IMR-90 (cell line): ENCODE measurements around the gene AMN. TPM values are rescaled to one million over a fixed set of nuclear protein-coding genes. Genes with fewer than 3 reads are reported as not detected.

Source experiments
- ATAC-seq: fragments of 200-7000 bp; cut with Tn5 transposase; 2 replicates; pipeline ENCODE4 v1.9.1; 2020; ENCODE audit warnings: low read depth, mild to moderate bottlenecking, moderate library complexity
- BruUV-seq: library from RNA; stranded (reverse); fragments of 400-500 nt; replicated peaks from 2 replicates; lab custom pipeline; 2021; lab: Mats Ljungman, UMichigan
- CTCF ChIA-PET: fragments of 300-600 bp; formaldehyde crosslinking; extraction: SDS; loops from one replicate; lab custom pipeline; 2021; ENCODE audit warnings: antibody characterized with exemption; lab: Yijun Ruan, JAX
- POLR2A ChIA-PET: fragments of 300-600 bp; sonication (Branson Sonifier 250); formaldehyde crosslinking; loops from one replicate; lab custom pipeline; 2022; ENCODE audit warnings: antibody characterized with exemption; ENCODE audit not compliant: unreplicated experiment; lab: Charles Lee
- DNase-seq: peaks from one replicate; pipeline ENCODE4 v3.0.0; 2013
- H2AFZ ChIP-seq: replicated peaks from 2 replicates; pipeline ENCODE3; 2013; ENCODE audit warnings: low read length, mild to moderate bottlenecking; ENCODE audit not compliant: poor library complexity
- H2AK5ac ChIP-seq: 2 replicates; pipeline ENCODE4 v1.6.1; 2013; ENCODE audit warnings: low read depth, low read length, inconsistent platforms
- H2AK9ac ChIP-seq: replicated peaks from 2 replicates; pipeline ENCODE3; 2013; ENCODE audit warnings: mild to moderate bottlenecking, low read depth, low read length, moderate library complexity; ENCODE audit not compliant: poor library complexity
- H2BK120ac ChIP-seq: 2 replicates; pipeline ENCODE4 v1.6.1; 2013; ENCODE audit warnings: low read depth, low read length, inconsistent platforms
- H2BK15ac ChIP-seq: 3 replicates; pipeline ENCODE4 v1.6.1; 2013; ENCODE audit warnings: low read depth, low read length, inconsistent platforms
- H2BK20ac ChIP-seq: 2 replicates; pipeline ENCODE4 v1.6.1; 2013; ENCODE audit warnings: low read depth, mild to moderate bottlenecking, inconsistent platforms, low read length, moderate library complexity
- H2BK5ac ChIP-seq: 2 replicates; pipeline ENCODE4 v1.6.1; 2013; ENCODE audit warnings: mild to moderate bottlenecking, low read depth, low read length, inconsistent platforms; ENCODE audit not compliant: poor library complexity, severe bottlenecking
- H3K14ac ChIP-seq: replicated peaks from 2 replicates; pipeline ENCODE4 v1.6.1; 2013; ENCODE audit warnings: low read depth, low read length, inconsistent platforms
- H3K18ac ChIP-seq: 2 replicates; pipeline ENCODE4 v1.6.1; 2013; ENCODE audit warnings: low read depth, low read length, control low read depth
- H3K23ac ChIP-seq: 2 replicates; pipeline ENCODE4 v1.6.1; 2013; ENCODE audit warnings: low read depth, low read length, inconsistent platforms
- H3K27ac ChIP-seq: 2 replicates; pipeline ENCODE4 v1.5.1; 2013; ENCODE audit warnings: mild to moderate bottlenecking, control low read depth, low read length; ENCODE audit not compliant: insufficient read depth
- H3K27me3 ChIP-seq: 2 replicates; pipeline ENCODE4 v1.6.1; 2013; ENCODE audit warnings: low read length; ENCODE audit not compliant: control insufficient read depth, insufficient read depth
- H3K36me3 ChIP-seq: 2 replicates; pipeline ENCODE4 v1.6.1; 2013; ENCODE audit warnings: low read length, mixed read lengths; ENCODE audit not compliant: control insufficient read depth, insufficient read depth
- H3K4ac ChIP-seq: 2 replicates; pipeline ENCODE4 v1.6.1; 2013; ENCODE audit warnings: low read depth, low read length, inconsistent platforms
- H3K4me1 ChIP-seq: 2 replicates; pipeline ENCODE4 v1.6.1; 2013; ENCODE audit warnings: low read length, mixed read lengths; ENCODE audit not compliant: control insufficient read depth, insufficient read depth
- H3K4me2 ChIP-seq: 2 replicates; pipeline ENCODE4 v1.6.1; 2013; ENCODE audit warnings: low read depth, mild to moderate bottlenecking, control low read depth, low read length, moderate library complexity
- H3K4me3 ChIP-seq: 2 replicates; pipeline ENCODE4 v1.5.1; 2013; ENCODE audit warnings: low read depth, mild to moderate bottlenecking, control low read depth, low read length, moderate library complexity; ENCODE audit not compliant: insufficient read depth
- H3K56ac ChIP-seq: 2 replicates; pipeline ENCODE4 v1.6.1; 2013; ENCODE audit warnings: low read length, inconsistent platforms; ENCODE audit not compliant: insufficient read depth; ENCODE audit errors: extremely low read depth
- H3K79me1 ChIP-seq, 2 experiments: 2 replicates each; pipeline ENCODE4 v1.6.1; 2013; ENCODE audit warnings: low read length in 2 of 2, inconsistent platforms in 1 of 2, low read depth in 1 of 2
- H3K9ac ChIP-seq: 2 replicates; pipeline ENCODE4 v1.6.1; 2013; ENCODE audit warnings: low read depth, low read length, control low read depth
- H3K9me1 ChIP-seq: 2 replicates; pipeline ENCODE4 v1.6.1; 2013; ENCODE audit warnings: low read length, inconsistent platforms; ENCODE audit not compliant: insufficient read depth
- H3K9me3 ChIP-seq: 2 replicates; pipeline ENCODE4 v1.6.1; 2013; ENCODE audit warnings: low read length; ENCODE audit not compliant: control insufficient read depth, insufficient read depth
- H4K20me1 ChIP-seq: 2 replicates; pipeline ENCODE4 v1.6.1; 2013; ENCODE audit warnings: low read length, inconsistent platforms; ENCODE audit not compliant: insufficient read depth
- H4K5ac ChIP-seq: 2 replicates; pipeline ENCODE4 v1.6.1; 2013; ENCODE audit warnings: mild to moderate bottlenecking, low read depth, low read length, control low read depth
- H4K8ac ChIP-seq, 2 experiments: 2 replicates each; pipeline ENCODE4 v1.6.1; 2013; ENCODE audit warnings: low read depth in 2 of 2, low read length in 2 of 2, control low read depth in 1 of 2, inconsistent platforms in 1 of 2
- H4K91ac ChIP-seq: 2 replicates; pipeline ENCODE4 v1.6.1; 2013; ENCODE audit warnings: low read depth, low read length, inconsistent platforms; ENCODE audit not compliant: insufficient read depth
- BHLHE40 ChIP-seq: fragments of 150-350 bp; IDR thresholded peaks from 2 replicates; pipeline ENCODE4 v1.6.1; 2016; ENCODE audit warnings: mild to moderate bottlenecking, low read depth, low read length
- CEBPB ChIP-seq: IDR thresholded peaks from 2 replicates; pipeline ENCODE4 v1.6.1; 2012; ENCODE audit warnings: low read depth, low read length, improper control_type of control experiment
- NFE2L2 ChIP-seq: fragments of 150-350 bp; IDR thresholded peaks from 2 replicates; pipeline ENCODE4 v1.6.1; 2016; ENCODE audit warnings: low read depth, mild to moderate bottlenecking, low read length
- WGBS, 2 experiments: methylation state at CpG; one replicate each; pipeline versions ENCODE4 v1.1.5 to v1.1.7; 2013; ENCODE audit warnings: missing lambda C conversion rate in 2 of 2; ENCODE audit not compliant: insufficient read length in 1 of 2; ENCODE audit errors: extremely low coverage in 2 of 2; 5-methylcytosine and 5-hydroxymethylcytosine counted together
- dilution Hi-C: fragments of 300-500 bp; cut with HindIII; formaldehyde crosslinking; loops from one replicate; pipeline ENCODE4 v1.14.3; 2018; ENCODE audit warnings: low sequenced_read_pairs; ENCODE audit not compliant: unreplicated experiment
- in situ Hi-C: fragments of 300-500 bp; cut with MboI; formaldehyde crosslinking; loops from 3 replicates; pipeline ENCODE4 v1.14.3; 2019; ENCODE audit warnings: low sequenced_read_pairs, inconsistent platforms, mixed read lengths
- intact Hi-C: fragments of 100-400 bp; cut with micrococcal nuclease; formaldehyde crosslinking; loops from 2 replicates; pipeline ENCODE4 v1.10.0; 2022
- polyA plus RNA-seq, 3 experiments: library from polyadenylated mRNA; depleted of rRNA; stranded (reverse); fragments of >200 nt; gene quantifications; 2 replicates each; pipeline ENCODE4 v1.2.3, GENCODE V29; 2012; ENCODE audit warnings: low replicate concordance in 1 of 3
- total RNA-seq: library from RNA; depleted of rRNA; stranded (reverse); fragments of >200 nt; gene quantifications from 2 replicates; pipeline ENCODE4 v1.2.3, GENCODE V29; 2012
- TF ChIP-seq, protein P1 (sequence below): fragments of 150-350 bp; IDR thresholded peaks from 2 replicates; pipeline ENCODE4 v1.6.1; 2016; ENCODE audit warnings: low read depth, mild to moderate bottlenecking, low read length, moderate library complexity, borderline replicate concordance

AMN gene
- total and polyA plus RNA-seq, 2 of the 4 experiments (the other 2 are of a cell fraction): under 0.01 to 0.24 TPM

DNA sequence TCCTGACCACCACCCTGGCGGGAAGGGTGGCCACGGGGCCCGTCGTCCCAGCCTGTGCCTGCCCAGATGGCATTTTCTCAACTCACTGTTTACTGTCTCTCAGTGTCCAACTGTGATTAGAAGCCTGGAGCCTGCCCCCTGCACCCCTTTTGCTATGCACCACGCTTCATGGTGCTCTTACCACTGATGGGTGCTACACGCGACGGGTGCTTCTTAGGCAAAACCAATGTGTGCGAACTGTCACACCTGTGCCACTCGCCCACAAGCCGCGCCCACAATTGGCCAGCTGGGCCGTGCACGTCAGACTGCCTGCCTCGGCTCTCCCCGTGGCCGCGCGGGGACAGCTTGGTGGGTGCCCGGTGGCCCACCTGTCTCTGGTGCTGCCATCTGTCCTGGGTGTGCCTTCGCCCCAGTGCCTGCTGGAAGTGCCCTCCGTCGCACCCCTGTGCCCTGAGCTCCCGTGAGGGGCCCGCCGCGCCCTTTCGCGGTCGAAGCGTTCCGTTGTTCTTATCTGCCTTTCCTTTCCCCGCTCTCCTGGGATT lies 15.1 kb upstream of the AMN start:
- Histone ChIP-seq H4K91ac (no peak overlapping the region), H2AK5ac (no peak overlapping the region), H3K23ac (no peak overlapping the region), H3K18ac (no peak overlapping the region), H3K4me3 (no peak overlapping the region), H2BK120ac (no peak overlapping the region), H3K79me1 (no peaks in the 10 kb centered on the region), H3K4me2 (no peak overlapping the region), H3K27me3 (no peaks in the 10 kb centered on the region), H3K14ac (no peak overlapping the region), H4K8ac (no peak overlapping the region), H2BK20ac (no peak overlapping the region), H2AFZ (no peak overlapping the region), H3K9me3 (no peaks in the 10 kb centered on the region), H3K4me1 (no peaks in the 10 kb centered on the region), H3K36me3 (peaks cover 19% of the 10 kb centered on the region), H2BK15ac (no peak overlapping the region), H3K9ac (no peak overlapping the region), H2BK5ac (no peak overlapping the region), H3K9me1 (0 out of 2 replicates have a peak, but pooled peaks cover 2% of the 10 kb centered on the region), H2AK9ac (no peak overlapping the region), H4K5ac (no peak overlapping the region), H3K56ac (no peak overlapping the region), H3K4ac (no peak overlapping the region), H4K20me1 (no peaks in the 10 kb centered on the region), H3K27ac (no peak overlapping the region)
- in situ Hi-C loops (no loop called here), intact Hi-C loops (no loop called here), dilution Hi-C loops (no loop called here)
- DNase-seq (no peak), ATAC-seq (no peak)
- POLR2A ChIA-PET: no interaction called here
- 95% methylated on average over 26 of the region's 33 CpGs; no CpG with 5 or more reads in 1 of the 2 experiments for WGBS, 2 experiments
- CTCF ChIA-PET: no interaction called here
- TF ChIP-seq NFE2L2: no peak
- no peak for TF ChIP-seq CEBPB
- TF ChIP-seq, protein P1, sequence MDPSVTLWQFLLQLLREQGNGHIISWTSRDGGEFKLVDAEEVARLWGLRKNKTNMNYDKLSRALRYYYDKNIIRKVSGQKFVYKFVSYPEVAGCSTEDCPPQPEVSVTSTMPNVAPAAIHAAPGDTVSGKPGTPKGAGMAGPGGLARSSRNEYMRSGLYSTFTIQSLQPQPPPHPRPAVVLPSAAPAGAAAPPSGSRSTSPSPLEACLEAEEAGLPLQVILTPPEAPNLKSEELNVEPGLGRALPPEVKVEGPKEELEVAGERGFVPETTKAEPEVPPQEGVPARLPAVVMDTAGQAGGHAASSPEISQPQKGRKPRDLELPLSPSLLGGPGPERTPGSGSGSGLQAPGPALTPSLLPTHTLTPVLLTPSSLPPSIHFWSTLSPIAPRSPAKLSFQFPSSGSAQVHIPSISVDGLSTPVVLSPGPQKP: no peak
- TF ChIP-seq BHLHE40: no peak
- BruUV-seq: no TSS peak
